Right ventricle myocardium superior (tissue), 1 donor: ENCODE measurements around the gene GRHL3. TPM values are rescaled to one million over a fixed set of nuclear protein-coding genes. Genes with fewer than 3 reads are reported as not detected.
A peak's percentile ranks its signal among the peaks of the same experiment; 100 is the strongest.

Experiments
- ATAC-seq: fragments of 200-7000 bp; cut with Tn5 transposase; one replicate; pipeline ENCODE4 v1.9.1; 2020; ENCODE audit warnings: mild to moderate bottlenecking; ENCODE audit not compliant: poor library complexity
- DNase-seq: peaks from one replicate; pipeline ENCODE4 v3.0.0-alpha.2; 2020
- intact Hi-C: fragments of 100-400 bp; cut with DNase I; formaldehyde crosslinking; loops from one replicate; pipeline ENCODE4 v1.11.2; 2022
- total RNA-seq: library from RNA; stranded (reverse); fragmentation: NEBNext Ultra II Directional; extraction: Animal tissue kit (Norgen Biotek cat#: 25700); gene quantifications from one replicate; pipeline ENCODE4 v1.2.1, GENCODE V29; 2021
- donor health status: DM: no; HTN: yes; CAD: no; lungs with severe emphysema.

GRHL3 gene
- total RNA-seq, 1 donor from 2014 or later = not detected

GRCh38 chr1:24360681-24361080, 41.5 kb downstream of the GRHL3 start:
- intact Hi-C loops = no loop called here
- ATAC-seq (no peak), DNase-seq (no peak)

- intact Hi-C loops = no loop called here
- DNase-seq = no peak
- ATAC-seq = no peak
Measured at GRCh38 chr1:24361811-24362210, 42.7 kb downstream of the GRHL3 start.

GRCh38 chr1:24362396-24362795, 43.2 kb downstream of the GRHL3 start:
- DNase-seq = no peak
- ATAC-seq = no peak
- intact Hi-C loops = no loop called here

GRCh38 chr1:24362982-24363614, 43.9 kb downstream of the GRHL3 start:
- intact Hi-C loops = no loop called here
- DNase-seq (peak; percentile 49), ATAC-seq (peak; percentile 71)

GRCh38 chr1:24363994-24364393, 44.8 kb downstream of the GRHL3 start:
- ATAC-seq (no peak), DNase-seq (no peak)
- intact Hi-C loops = no loop called here

GRCh38 chr1:24364605-24364974, 45.4 kb downstream of the GRHL3 start:
- DNase-seq (no peak), ATAC-seq (no peak)
- intact Hi-C loops = no loop called here

- intact Hi-C loops = no loop called here
- DNase-seq = no peak
- no peak for ATAC-seq
Measured at GRCh38 chr1:24364975-24365678, 46.0 kb downstream of the GRHL3 start.

GRCh38 chr1:24366707-24367106, 47.5 kb downstream of the GRHL3 start:
- intact Hi-C loops = no loop called here
- DNase-seq (no peak), ATAC-seq (no peak)

- peak; percentile 55 for DNase-seq
- ATAC-seq = peak; percentile 56
- intact Hi-C loops = no loop called here
Measured at GRCh38 chr1:24369199-24369598, 50.0 kb downstream of the GRHL3 start.

DNA sequence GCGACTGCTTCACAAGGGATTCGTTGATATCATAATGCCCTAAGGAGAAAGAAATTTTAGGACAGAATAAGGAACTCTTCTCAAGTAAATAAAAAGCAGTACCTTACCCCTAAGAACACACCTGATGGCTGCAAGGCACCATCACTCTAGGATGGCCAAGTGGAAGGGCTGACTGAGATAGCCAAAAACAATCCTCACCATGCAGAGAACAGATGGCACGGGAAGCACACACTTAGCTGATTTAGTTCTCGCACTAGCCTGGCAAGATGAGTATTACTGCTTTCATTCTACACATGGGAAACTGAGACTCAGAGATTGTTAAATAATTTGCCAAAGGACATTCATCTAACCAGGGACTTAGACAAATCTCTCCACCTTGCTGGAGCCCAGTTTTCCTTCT, 50.6 kb downstream of the GRHL3 start:
- DNase-seq (no peak), ATAC-seq (no peak)
- intact Hi-C loops = no loop called here

DNA sequence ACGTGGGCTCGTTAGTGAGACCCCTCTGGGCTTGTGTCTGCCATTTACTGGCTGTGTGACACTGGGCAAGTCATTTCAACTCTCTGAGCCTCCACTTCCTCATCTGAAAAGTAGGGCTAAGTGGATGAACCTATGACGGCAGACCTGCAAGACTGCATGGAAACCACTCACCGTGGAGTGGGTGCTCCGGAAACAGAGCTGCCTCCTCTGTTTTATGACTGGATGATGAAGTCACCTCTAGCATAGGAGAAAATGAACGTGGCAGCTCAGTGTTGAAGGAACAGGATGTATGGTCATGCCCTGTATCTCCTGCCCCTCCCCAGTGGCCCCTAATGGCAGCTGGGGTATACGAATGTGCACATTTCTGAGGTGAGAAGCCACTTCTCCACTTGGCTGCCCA, 53.9 kb downstream of the GRHL3 start:
- intact Hi-C loops = no loop called here
- ATAC-seq (no peak), DNase-seq (no peak)

GRCh38 chr1:24373710-24374109, 54.6 kb downstream of the GRHL3 start:
- intact Hi-C loops = no loop called here
- ATAC-seq = no peak

GRCh38 chr1:24374891-24375786, 56.0 kb downstream of the GRHL3 start:
- intact Hi-C loops = no loop called here
- DNase-seq = no peak
- ATAC-seq = no peak

More at GRCh38 chr1:24373710-24374109, 54.6 kb downstream of the GRHL3 start:
- DNase-seq = no peak

DNA sequence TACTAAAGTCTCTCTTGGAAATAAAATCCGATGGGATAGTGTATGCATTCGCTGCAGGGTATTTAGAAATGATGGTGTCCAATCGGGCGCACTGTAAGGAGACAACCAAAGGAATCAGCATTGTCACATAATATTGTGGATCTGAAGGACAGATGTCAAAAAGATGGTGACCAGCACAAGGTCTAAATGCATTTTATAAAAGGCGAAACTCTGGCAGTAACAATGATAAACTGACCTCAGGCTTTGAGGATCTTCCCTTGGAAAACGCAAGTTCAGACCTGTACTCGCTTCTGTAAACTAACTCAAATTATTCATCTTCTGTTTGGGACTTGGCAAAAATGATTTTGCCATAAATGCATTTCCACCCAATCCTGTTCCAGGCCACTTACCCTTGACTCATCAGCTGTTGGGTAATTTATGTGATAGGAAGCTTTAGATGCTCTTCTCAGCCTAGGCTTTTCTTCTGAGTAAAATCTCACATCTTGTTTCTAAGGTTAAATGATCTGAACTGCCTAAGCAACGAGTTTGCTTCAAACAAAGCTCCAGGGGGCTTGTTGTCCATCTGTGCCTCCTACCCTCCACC, 60.7 kb downstream of the GRHL3 start:
- DNase-seq (no peak), ATAC-seq (no peak)

GRCh38 chr1:24380508-24380907, 61.4 kb downstream of the GRHL3 start:
- intact Hi-C loops = no loop called here
- no peak for DNase-seq

More for the DNA sequence above, 60.7 kb downstream of the GRHL3 start:
- intact Hi-C loops = no loop called here

DNA sequence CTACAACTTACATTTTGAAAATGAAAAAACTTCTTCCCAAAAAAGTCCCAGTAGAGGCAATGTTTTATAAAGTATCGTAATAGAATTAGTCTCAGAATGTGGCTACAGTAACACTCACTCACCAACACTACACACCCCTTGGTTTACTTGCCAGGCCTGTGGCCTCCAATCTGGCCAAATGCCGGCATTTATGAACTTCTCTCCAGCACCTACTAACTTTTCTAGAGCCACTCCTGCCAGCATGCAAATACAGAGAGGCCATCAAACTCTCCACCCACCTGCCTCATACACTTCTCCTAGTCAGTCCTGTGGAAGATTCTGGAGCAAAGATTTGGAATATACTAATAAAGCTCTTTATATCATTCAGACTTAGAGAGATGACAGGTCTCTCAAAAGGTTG, 62.1 kb downstream of the GRHL3 start:
- DNase-seq = no peak

More at GRCh38 chr1:24380508-24380907, 61.4 kb downstream of the GRHL3 start:
- ATAC-seq = no peak

DNA sequence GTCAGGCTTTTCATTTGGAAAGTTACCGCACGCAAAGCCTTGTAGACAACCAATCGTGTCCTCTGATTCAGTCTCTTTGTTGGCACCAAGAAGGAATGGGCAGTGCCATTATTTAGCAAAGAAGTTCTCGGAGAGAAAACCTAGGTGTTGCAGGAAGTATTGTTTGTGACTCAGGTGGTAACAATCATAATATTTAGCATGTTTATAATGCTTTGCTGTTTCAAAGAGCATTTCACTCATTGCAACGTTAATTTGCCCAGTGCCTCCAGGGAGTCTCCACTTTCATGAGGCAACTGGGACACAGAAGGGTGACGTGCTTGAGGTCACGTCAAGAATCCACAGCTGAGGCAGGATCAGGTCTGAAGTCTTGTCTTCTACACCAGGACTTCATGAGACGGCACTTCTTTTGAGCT, 63.0 kb downstream of the GRHL3 start:
- intact Hi-C loops = no loop called here
- DNase-seq = no peak
- ATAC-seq = no peak

More for the DNA sequence above, 62.1 kb downstream of the GRHL3 start:
- ATAC-seq = no peak
- intact Hi-C loops = no loop called here

DNA sequence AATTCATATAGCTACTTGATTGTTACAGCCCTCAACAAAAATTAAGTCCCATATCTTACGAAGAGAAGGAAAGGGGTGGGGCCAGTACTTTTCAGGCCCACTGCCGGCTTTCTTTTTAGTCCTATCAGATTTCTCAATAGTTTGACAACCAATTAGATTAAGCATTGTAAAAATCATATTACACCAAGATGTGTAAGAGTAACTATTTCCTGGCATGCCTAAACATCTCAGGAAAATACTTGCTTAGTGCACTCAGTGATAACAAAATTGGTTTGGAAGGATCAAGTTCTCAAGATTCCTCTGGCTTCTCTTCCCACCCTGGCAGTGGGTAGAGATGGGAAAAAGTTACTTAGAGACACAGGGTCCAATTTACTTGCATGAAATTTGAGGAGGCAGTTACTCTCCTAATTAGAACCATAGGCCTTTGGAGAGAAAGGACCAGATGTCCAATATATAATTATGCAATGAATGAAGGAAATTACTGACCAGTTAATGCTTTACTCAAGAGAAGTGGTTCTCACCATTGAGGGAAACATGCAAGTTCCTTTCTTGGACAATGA, 64.3 kb downstream of the GRHL3 start:
- DNase-seq (no peak), ATAC-seq (no peak)
- intact Hi-C loops = no loop called here
